ENCODE data around the gene ALPP. TPM values are rescaled to one million over a fixed set of nuclear protein-coding genes. Genes with fewer than 3 reads are reported as not detected.

Gene ALPP
- total and polyA plus RNA-seq, 2 experiments from 2014 or later = not detected

DNA sequence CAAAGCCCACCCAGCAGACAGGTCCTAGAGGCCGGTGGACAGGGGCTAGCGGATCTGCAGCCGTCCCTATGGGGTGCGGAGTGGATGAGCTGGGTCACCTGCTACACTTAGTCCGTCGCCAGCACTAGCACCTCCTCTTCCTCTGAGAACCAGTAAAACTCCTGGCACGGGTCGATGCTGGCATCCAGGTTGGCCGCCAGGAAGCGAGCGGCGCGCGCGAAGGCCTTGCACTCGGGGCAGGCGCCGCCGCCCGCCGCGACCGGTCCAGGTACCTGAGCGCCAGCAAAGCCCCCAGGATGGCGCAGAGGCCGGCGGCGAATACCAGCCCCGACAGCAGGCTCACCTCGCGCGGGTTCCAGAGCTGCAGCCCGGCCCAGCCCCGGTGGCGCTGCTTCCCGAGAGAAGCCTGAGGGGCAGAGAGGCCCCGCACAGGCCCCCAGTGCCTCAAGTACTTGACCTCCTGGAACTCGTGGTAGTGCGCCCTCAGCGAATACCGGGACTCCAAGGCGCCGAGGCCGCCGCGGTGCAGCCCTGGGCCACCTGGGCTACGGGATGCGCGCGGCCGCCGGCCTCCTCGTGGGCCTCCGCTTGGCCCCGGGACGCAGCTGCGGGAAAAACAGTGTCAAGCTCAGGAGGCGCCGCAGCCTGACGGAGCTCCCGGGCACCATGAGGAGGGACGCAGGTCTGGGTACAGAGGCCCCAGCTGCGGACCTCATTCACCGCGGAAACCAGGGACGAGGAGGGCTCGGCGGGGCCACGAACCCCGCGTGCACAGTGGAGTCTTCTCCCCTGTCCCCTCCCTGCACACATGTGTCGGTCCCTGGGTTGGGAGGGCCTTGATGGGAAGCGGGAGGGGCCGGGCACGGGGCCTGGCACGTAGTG is 27.5 kb upstream of the ALPP start:
- no peak for DNase-seq
- Histone ChIP-seq H3F3A (ENCODE audit: insufficient read depth) (no peaks in the 10 kb centered on the region), H3K4me3 (no peak overlapping the region), H3K4me2 (ENCODE audit: unreplicated experiment) (no peak overlapping the region), H3K9me2 (ENCODE audit: insufficient read depth) (no peaks in the 10 kb centered on the region), H3K36me3 (ENCODE audit: low read depth) (no peaks in the 10 kb centered on the region), H3K9ac (no peak overlapping the region), H3K79me2 (ENCODE audit: insufficient read depth) (no peaks in the 10 kb centered on the region), H4K20me1 (ENCODE audit: insufficient read depth) (no peaks in the 10 kb centered on the region), H3K27ac (no peak overlapping the region), H3K27me3 (replicated peaks; ENCODE audit: insufficient read depth) (peaks cover 70% of the 10 kb centered on the region), H3K4me1 (ENCODE audit: insufficient read depth) (no peaks in the 10 kb centered on the region), H2AFZ (no peak overlapping the region), H3K9me3 (ENCODE audit: low read depth) (no peaks in the 10 kb centered on the region)
- 4 to 11% methylated on average over 66 to 67 of the region's 76 CpGs for WGBS, 2 experiments (ENCODE audit: low coverage in 1 of 2, low lambda C conversion rate in 2 of 2, missing lambda C conversion rate in 2 of 2)
- in situ Hi-C loops (cut with MboI) = no loop called here
- TF ChIP-seq EZH2 (IDR thresholded peaks at IDR 0.05; ENCODE audit: insufficient read depth, poor library complexity, severe bottlenecking) = no peak
- TF ChIP-seq EZH2phosphoT487 (IDR thresholded peaks at IDR 0.05; ENCODE audit: insufficient read depth, low read depth) = no peak

DNA sequence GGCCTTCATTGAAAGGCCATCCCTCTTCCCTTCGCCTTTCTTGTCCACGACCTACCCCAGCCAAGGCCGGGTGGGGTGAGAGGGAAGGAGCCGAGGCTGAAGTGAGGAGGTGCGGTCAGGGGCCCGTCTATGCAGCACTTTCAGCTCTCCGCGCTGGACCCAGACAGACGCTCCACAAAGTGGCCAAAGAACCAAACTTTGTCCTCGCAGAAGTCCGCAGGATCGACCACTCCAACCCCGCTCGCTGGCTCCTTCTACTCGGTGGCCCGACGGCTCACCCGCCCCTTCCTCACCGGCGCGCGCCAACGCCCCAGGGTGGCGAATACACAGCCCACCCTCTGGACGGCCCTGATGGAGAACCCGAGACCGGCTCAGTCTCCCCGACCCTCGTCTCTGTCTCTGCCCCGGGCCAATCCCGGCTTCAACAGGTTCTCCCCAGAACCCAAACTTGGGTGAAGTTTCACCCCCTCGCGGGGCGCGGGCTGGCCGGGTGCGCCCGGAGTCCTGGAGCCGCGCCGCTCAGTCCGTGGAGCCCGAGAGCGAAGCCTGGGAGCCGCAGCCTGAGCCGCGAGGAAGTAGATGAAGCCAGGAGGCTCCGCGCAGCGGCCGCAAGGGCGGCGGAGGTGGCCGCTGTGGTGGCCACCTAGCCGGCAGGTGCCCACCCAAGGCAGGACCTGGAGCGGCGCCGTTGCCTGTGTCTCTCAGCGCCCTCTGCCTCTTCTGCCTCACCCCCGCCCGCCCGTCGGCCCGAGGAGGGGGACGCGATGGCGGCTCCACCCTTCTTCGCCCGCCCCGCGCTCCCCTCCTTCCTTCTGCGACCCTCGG is 26.7 kb upstream of the ALPP start:
- H3K9me3 ChIP-seq (ENCODE audit: low read depth) = no peaks in the 10 kb centered on the region
- H3K4me2 ChIP-seq (ENCODE audit: unreplicated experiment) = no peak overlapping the region
- DNase-seq = no peak
- no peak overlapping the region for H2AFZ ChIP-seq
- no peak for TF ChIP-seq EZH2phosphoT487 (IDR thresholded peaks at IDR 0.05; ENCODE audit: insufficient read depth, low read depth)
- TF ChIP-seq EZH2 (IDR thresholded peaks at IDR 0.05; ENCODE audit: insufficient read depth, poor library complexity, severe bottlenecking) = peak; percentile 94
- no peaks in the 10 kb centered on the region for H3F3A ChIP-seq (ENCODE audit: insufficient read depth)
- H3K4me1 ChIP-seq (ENCODE audit: insufficient read depth) = no peaks in the 10 kb centered on the region
- 9% methylated on average over 51 to 72 of the region's 73 CpGs for WGBS, 2 experiments (ENCODE audit: low coverage in 1 of 2, low lambda C conversion rate in 2 of 2, missing lambda C conversion rate in 2 of 2)
- H3K79me2 ChIP-seq (ENCODE audit: insufficient read depth) = no peaks in the 10 kb centered on the region
- H3K9ac ChIP-seq = no peak overlapping the region
- H3K9me2 ChIP-seq (ENCODE audit: insufficient read depth) = no peaks in the 10 kb centered on the region
- H3K36me3 ChIP-seq (ENCODE audit: low read depth) = no peaks in the 10 kb centered on the region
- H4K20me1 ChIP-seq (ENCODE audit: insufficient read depth) = no peaks in the 10 kb centered on the region
- peaks cover 69% of the 10 kb centered on the region for H3K27me3 ChIP-seq (replicated peaks; ENCODE audit: insufficient read depth)
- no peak overlapping the region for H3K27ac ChIP-seq
- in situ Hi-C loops (cut with MboI) = no loop called here
- H3K4me3 ChIP-seq = no peak overlapping the region

- no peak for DNase-seq
- Histone ChIP-seq H3K4me1 (ENCODE audit: insufficient read depth) (no peaks in the 10 kb centered on the region), H3K36me3 (ENCODE audit: low read depth) (no peaks in the 10 kb centered on the region), H3K9ac (no peak overlapping the region), H3K27ac (no peak overlapping the region), H3K9me3 (ENCODE audit: low read depth) (no peaks in the 10 kb centered on the region), H3K9me2 (ENCODE audit: insufficient read depth) (no peaks in the 10 kb centered on the region), H3K4me2 (ENCODE audit: unreplicated experiment) (no peak overlapping the region), H3K27me3 (replicated peaks; ENCODE audit: insufficient read depth) (peaks cover 62% of the 10 kb centered on the region), H3K79me2 (ENCODE audit: insufficient read depth) (no peaks in the 10 kb centered on the region), H3K4me3 (no peak overlapping the region), H3F3A (ENCODE audit: insufficient read depth) (no peaks in the 10 kb centered on the region), H4K20me1 (ENCODE audit: insufficient read depth) (no peaks in the 10 kb centered on the region), H2AFZ (no peak overlapping the region)
- TF ChIP-seq EZH2 (IDR thresholded peaks at IDR 0.05; ENCODE audit: insufficient read depth, poor library complexity, severe bottlenecking) (no peak), EZH2phosphoT487 (IDR thresholded peaks at IDR 0.05; ENCODE audit: insufficient read depth, low read depth) (no peak)
- WGBS, 2 experiments (ENCODE audit: low coverage in 1 of 2, low lambda C conversion rate in 2 of 2, missing lambda C conversion rate in 2 of 2) = 22 to 27% methylated on average over 31 to 33 of the region's 39 CpGs
- in situ Hi-C loops (cut with MboI) = no loop called here
These were observed 25.9 kb upstream of the ALPP start for GRCh38 chr2:232352511-232353091.

GRCh38 chr2:232353096-232353495 is 25.5 kb upstream of the ALPP start:
- Histone ChIP-seq H3K4me2 (ENCODE audit: unreplicated experiment) (no peak overlapping the region), H3K4me3 (no peak overlapping the region), H2AFZ (no peak overlapping the region), H4K20me1 (ENCODE audit: insufficient read depth) (no peaks in the 10 kb centered on the region), H3K79me2 (ENCODE audit: insufficient read depth) (no peaks in the 10 kb centered on the region), H3K4me1 (ENCODE audit: insufficient read depth) (no peaks in the 10 kb centered on the region), H3K27me3 (replicated peaks; ENCODE audit: insufficient read depth) (peaks cover 58% of the 10 kb centered on the region), H3K9me3 (ENCODE audit: low read depth) (no peaks in the 10 kb centered on the region), H3K36me3 (ENCODE audit: low read depth) (no peaks in the 10 kb centered on the region), H3K9ac (no peak overlapping the region), H3F3A (ENCODE audit: insufficient read depth) (no peaks in the 10 kb centered on the region), H3K27ac (no peak overlapping the region), H3K9me2 (ENCODE audit: insufficient read depth) (no peaks in the 10 kb centered on the region)
- 45 to 53% methylated on average over 6 to 8 of the region's 8 CpGs for WGBS, 2 experiments (ENCODE audit: low coverage in 1 of 2, low lambda C conversion rate in 2 of 2, missing lambda C conversion rate in 2 of 2)
- TF ChIP-seq EZH2phosphoT487 (IDR thresholded peaks at IDR 0.05; ENCODE audit: insufficient read depth, low read depth) = no peak
- no peak for TF ChIP-seq EZH2 (IDR thresholded peaks at IDR 0.05; ENCODE audit: insufficient read depth, poor library complexity, severe bottlenecking)
- no peak for DNase-seq
- in situ Hi-C loops (cut with MboI) = no loop called here

All from GM23248 (cell line).